Stomach (tissue), 9 donors: ENCODE measurements around the gene OR8S1. TPM values are rescaled to one million over a fixed set of nuclear protein-coding genes. Genes with fewer than 3 reads are reported as not detected.
A peak's percentile ranks its signal among the peaks of the same experiment; 100 is the strongest.
"Not testable (repeated sequence)": the region's sequence is repeated elsewhere in the genome, so short reads cannot be mapped to it uniquely, and the experiment has no call there.

ENCODE experiments used
- DNase-seq, 2 donors: peaks; one replicate each; pipeline versions ENCODE4 v3.0.0 to v3.0.0-alpha.2; 2013 to 2019
- H3K27ac ChIP-seq, 5 donors: fragments of 200-600 bp in 4 of 5; sonication (generic) in 4 of 5; one replicate each; pipeline ENCODE4 v1.5.1; 2013 to 2019; ENCODE audit warnings: mild to moderate bottlenecking in 1 of 5, moderate library complexity in 1 of 5
- H3K27me3 ChIP-seq, 3 donors: fragments of 200-600 bp; sonication (generic); one replicate each; pipeline ENCODE4 v1.5.1; 2017 to 2019; ENCODE audit warnings: mixed run types in 1 of 3
- H3K36me3 ChIP-seq, 4 donors: fragments of 200-600 bp; sonication (generic); 1 replicate in 3 of 4; 2 replicates in 1 of 4; pipeline ENCODE4 v1.5.1; 2016 to 2019
- H3K4me1 ChIP-seq, 4 donors: fragments of 200-600 bp; sonication (generic); one replicate each; pipeline ENCODE4 v1.5.1; 2016 to 2019
- H3K4me3 ChIP-seq, 4 donors: fragments of 200-600 bp; sonication (generic) in 3 of 4; one replicate each; pipeline ENCODE4 v1.5.1; 2016 to 2019; ENCODE audit warnings: mild to moderate bottlenecking in 1 of 4
- H3K9me3 ChIP-seq, 4 donors: fragments of 200-600 bp; sonication (generic); one replicate each; pipeline ENCODE4 v1.5.1; 2016 to 2019
- CTCF ChIP-seq, 7 experiments: fragments of 450-650 bp in 4 of 7; fragments of 200-600 bp in 3 of 7; sonication (generic) in 3 of 7; IDR thresholded peaks; one replicate each; pipeline ENCODE4 v1.5.1; 2016 to 2019; ENCODE audit warnings: antibody characterized with exemption in 7 of 7, control low read depth in 2 of 7, mild to moderate bottlenecking in 1 of 7
- EP300 ChIP-seq: sonication (generic); formaldehyde crosslinking; IDR thresholded peaks from one replicate; pipeline ENCODE4 v1.6.1; 2017; ENCODE audit warnings: antibody characterized with exemption
- POLR2A ChIP-seq, 4 donors: fragments of 450-650 bp; IDR thresholded peaks; one replicate each; pipeline ENCODE4 v1.6.1; 2016; ENCODE audit warnings: antibody characterized with exemption in 4 of 4, control low read depth in 2 of 4, mild to moderate bottlenecking in 1 of 4, moderate library complexity in 1 of 4
- POLR2AphosphoS5 ChIP-seq, 3 donors: sonication (generic); formaldehyde crosslinking; IDR thresholded peaks; one replicate each; pipeline ENCODE4 v1.6.1; 2016; ENCODE audit warnings: antibody characterized with exemption in 3 of 3
- WGBS, 5 donors: extraction: QIAGEN DNeasy Blood & Tissue Kit in 3 of 5; methylation state at CpG; one replicate each; pipeline versions ENCODE4 v1.1.5 to v1.1.7; 2013 to 2018; 5-methylcytosine and 5-hydroxymethylcytosine counted together
- intact Hi-C: fragments of 100-400 bp; cut with DNase I; formaldehyde crosslinking; loops from one replicate; pipeline ENCODE4 v1.15.1; 2023; ENCODE audit warnings: low total_unique reads
- polyA plus RNA-seq, 3 donors: library from polyadenylated mRNA; stranded (reverse); fragments of 200-250 nt; gene quantifications; one replicate each; pipeline ENCODE4 v1.2.3, GENCODE V29; 2013
- total RNA-seq, 5 donors: library from RNA; depleted of rRNA; stranded (reverse); fragments of >200 nt; gene quantifications; one replicate each; pipeline versions ENCODE4 v1.1.0 to v1.2.3, GENCODE V29; 2014 to 2016
- donor health status: healthy with polysubstance abuse.
- donor health status: Bipolar disorder and iron deficiency.
- donor health status: healthy.

The OR8S1 gene
- total and polyA plus RNA-seq, 8 donors: not detected

GRCh38 chr12:48486679-48487078, 38.8 kb upstream of the OR8S1 start:
- Histone ChIP-seq H3K4me3 (no peak overlapping the region), H3K27ac (no peak overlapping the region), H3K9me3 (no peaks in the 10 kb centered on the region), H3K36me3 (no peaks in the 10 kb centered on the region), H3K4me1 (no peaks in the 10 kb centered on the region), H3K27me3 (no peaks in the 10 kb centered on the region)
- DNase-seq: peak in 1 of 2 donors; percentile 2
- whole genome bisulfite sequencing, 5 donors: 59 to 69% (median 62%) methylated on average over 5 of the region's 5 CpGs
- TF ChIP-seq EP300: no peak
- TF ChIP-seq POLR2AphosphoS5 (IDR thresholded peaks at IDR 0.05): no peak
- no peak for TF ChIP-seq CTCF (IDR thresholded peaks at IDR 0.05)
- no peak for TF ChIP-seq POLR2A (IDR thresholded peaks at IDR 0.05)
- intact Hi-C loops: no loop called here

- TF ChIP-seq CTCF (IDR thresholded peaks at IDR 0.05) (no peak), POLR2AphosphoS5 (IDR thresholded peaks at IDR 0.05) (no peak), EP300 (no peak), POLR2A (IDR thresholded peaks at IDR 0.05) (no peak)
- Histone ChIP-seq H3K9me3 (no peaks in the 10 kb centered on the region), H3K4me1 (no peaks in the 10 kb centered on the region), H3K27ac (no peak overlapping the region), H3K4me3 (no peak overlapping the region), H3K36me3 (no peaks in the 10 kb centered on the region), H3K27me3 (no peaks in the 10 kb centered on the region)
- WGBS, 5 donors: 68 to 78% (median 76%) methylated on average over 2 of the region's 2 CpGs
- intact Hi-C loops: no loop called here
- DNase-seq: no peak
These were observed 36.4 kb upstream of the OR8S1 start for GRCh38 chr12:48489012-48489411.

- DNase-seq, H3K4me3 ChIP-seq, H3K36me3 ChIP-seq, intact Hi-C loops, H3K27me3 ChIP-seq, H3K4me1 ChIP-seq, H3K9me3 ChIP-seq, H3K27ac ChIP-seq: not testable (repeated sequence)
- 74 to 84% (median 80%) methylated on average over 5 to 7 of the region's 7 CpGs for WGBS, 5 donors
These were observed 36.0 kb upstream of the OR8S1 start for GRCh38 chr12:48489456-48489855.

GRCh38 chr12:48500281-48500680, 25.2 kb upstream of the OR8S1 start:
- H3K9me3 ChIP-seq, intact Hi-C loops, DNase-seq: not testable (repeated sequence)

GRCh38 chr12:48506836-48507235, 18.6 kb upstream of the OR8S1 start:
- 47 to 68% (median 65%) methylated on average over 2 of the region's 2 CpGs for WGBS, 5 donors
- H3K36me3 ChIP-seq, H3K4me3 ChIP-seq, intact Hi-C loops, H3K27ac ChIP-seq, H3K27me3 ChIP-seq, H3K4me1 ChIP-seq, DNase-seq: not testable (repeated sequence)
- H3K9me3 ChIP-seq: peaks cover 0 to 18% (median 2%) of the 10 kb centered on the region in 4 donors

More at GRCh38 chr12:48500281-48500680, 25.2 kb upstream of the OR8S1 start:
- H3K27me3 ChIP-seq, H3K27ac ChIP-seq, H3K36me3 ChIP-seq, H3K4me3 ChIP-seq, H3K4me1 ChIP-seq: not testable (repeated sequence)
- 95 to 100% (median 96%) methylated on average over 2 to 27 of the region's 32 CpGs; no CpG with 5 or more reads in 1 of the 5 donors for WGBS, 5 donors

GRCh38 chr12:48508987-48509386, 16.4 kb upstream of the OR8S1 start:
- Histone ChIP-seq H3K27me3 (no peaks in the 10 kb centered on the region), H3K4me3 (no peak overlapping the region), H3K4me1 (no peaks in the 10 kb centered on the region), H3K27ac (no peak overlapping the region), H3K9me3 (peaks cover 0 to 23% (median 0%) of the 10 kb centered on the region in 4 donors), H3K36me3 (no peaks in the 10 kb centered on the region)
- 67 to 73% (median 67%) methylated on average over 2 of the region's 2 CpGs for WGBS, 5 donors
- intact Hi-C loops: no loop called here
- TF ChIP-seq POLR2A (IDR thresholded peaks at IDR 0.05) (no peak), EP300 (no peak), CTCF (IDR thresholded peaks at IDR 0.05) (no peak), POLR2AphosphoS5 (IDR thresholded peaks at IDR 0.05) (no peak)
- DNase-seq: no peak
